Measurements from ENCODE around the gene NAV2.

NAV2 gene

DNA sequence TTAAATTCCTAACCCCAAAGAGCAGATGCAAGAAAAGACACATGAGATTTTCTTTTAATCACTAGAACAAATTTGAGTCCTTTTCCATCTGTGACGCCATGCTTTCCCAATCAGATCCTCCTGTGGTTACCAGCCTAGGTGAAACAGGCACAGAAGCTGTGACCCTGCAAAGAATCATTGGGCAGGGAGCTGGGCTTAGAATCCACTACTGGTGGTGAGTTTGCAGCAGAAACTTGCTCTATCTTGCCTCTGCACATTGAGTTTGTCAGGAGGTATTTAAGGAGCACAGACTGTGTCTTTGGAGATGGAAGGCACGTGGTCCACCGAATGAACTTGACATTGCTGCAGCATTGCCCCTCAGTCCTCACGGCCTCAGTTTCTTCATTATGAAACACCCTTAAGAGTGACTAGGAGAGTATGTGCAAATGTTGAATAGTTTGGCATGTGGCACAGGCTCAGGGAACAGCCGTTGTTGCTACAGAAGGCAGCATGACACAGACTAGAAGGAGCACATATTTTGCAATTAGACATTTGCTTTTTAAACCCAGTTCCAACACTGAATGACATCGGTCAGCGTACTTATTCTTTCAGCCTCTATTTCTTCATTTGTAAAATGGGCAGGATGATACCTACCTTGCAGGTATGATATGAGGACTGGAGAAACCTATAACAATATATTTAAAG is 320.1 kb downstream of the NAV2 start:
- no peak for DNase-seq

DNA sequence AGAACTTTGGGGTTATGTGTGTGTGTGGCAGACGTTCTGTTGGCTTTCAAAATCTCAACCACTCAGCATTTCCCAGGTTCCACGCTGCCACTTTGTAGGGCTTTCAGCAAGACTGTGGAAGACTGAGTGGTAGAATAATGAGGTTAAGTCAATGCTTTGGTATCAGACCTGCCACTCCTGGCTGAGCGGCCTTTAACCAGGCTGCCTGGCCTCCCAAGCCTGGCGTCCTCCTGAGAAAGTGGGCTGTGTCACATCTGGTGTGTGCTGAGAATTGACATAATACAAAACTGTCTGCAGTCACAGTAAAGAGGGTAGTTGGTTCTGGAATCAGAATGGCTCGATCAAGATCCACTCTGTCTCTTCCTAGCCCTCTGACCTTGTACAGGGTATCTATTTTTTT is 321.2 kb downstream of the NAV2 start:
- no peak for DNase-seq

DNA sequence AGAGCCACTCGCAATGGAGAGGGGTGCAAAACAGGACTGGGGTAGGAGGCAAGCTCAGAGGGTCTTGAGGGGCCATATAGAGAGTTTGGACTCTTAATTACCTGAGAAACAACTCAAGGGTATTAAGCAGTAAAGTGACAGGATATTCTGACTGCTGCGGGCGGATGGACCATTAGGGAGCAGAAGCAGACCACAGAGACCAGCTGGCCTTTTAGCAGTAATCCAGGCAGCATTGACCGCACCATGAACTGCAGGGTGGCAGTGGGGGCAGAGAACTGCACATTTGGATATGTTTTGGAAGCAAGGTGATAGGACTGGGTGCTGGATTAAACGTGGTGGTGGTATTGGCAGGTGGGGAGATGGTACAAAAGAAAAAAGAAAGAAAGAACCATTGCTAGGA is 322.3 kb downstream of the NAV2 start:
- DNase-seq, result no peak

DNA sequence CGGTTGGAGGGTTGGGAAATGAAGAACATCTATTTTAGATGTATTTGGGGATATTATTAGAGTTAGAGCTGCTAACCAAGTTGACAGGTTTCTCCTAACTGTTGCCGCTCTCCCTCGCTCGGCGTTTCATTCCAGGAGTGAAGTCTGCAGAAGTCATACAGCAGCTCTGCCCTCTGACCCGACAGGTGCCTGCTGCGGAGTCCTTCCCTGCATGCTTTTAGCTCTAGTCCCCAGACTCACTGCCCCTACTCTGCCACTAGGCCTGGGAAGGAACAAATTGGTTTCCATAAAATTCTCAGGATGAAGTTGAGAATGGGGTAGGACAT is 322.7 kb downstream of the NAV2 start:
- DNase-seq, result no peak

DNA sequence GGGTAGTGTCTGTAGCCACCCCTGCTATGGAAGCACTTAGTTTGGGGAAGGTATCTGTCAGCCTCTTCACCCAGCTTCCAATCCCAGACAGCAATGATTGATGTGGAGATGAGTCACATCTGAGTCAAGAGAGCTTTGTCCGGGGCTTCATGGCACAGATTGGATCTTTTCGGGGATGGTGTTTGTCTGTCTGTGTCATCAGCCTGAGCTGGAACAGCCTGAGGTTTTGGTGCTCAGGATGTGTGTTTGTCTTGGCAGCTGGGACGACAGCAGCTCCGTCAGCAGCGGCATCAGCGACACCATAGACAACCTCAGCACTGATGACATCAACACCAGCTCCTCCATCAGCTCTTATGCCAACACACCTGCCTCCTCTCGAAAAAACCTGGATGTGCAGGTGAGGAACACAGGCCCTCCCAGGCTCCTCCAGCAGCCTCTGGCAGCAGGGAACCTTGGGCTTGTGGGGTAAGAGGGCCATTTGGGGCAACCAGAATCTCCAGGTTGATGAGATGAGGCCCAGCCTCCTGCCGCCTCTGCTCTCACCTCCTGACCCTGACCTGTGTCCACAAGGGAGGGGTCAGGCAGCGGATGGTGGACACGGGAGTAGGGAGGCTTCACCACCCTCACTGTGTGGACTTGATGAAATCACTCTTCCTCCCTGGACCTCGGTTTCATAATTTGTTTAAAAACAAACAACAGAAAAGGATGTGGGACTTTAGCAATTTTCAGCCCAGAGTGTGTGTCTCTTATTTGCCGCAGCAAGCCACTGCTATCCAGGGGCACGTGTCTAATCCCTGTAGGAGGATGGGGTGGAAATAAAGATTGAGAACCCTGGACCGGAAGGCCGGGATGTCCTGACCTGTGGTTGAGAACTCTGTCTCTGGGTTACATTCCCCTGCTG is 323.3 kb downstream of the NAV2 start:
- DNase-seq, result no peak

DNA sequence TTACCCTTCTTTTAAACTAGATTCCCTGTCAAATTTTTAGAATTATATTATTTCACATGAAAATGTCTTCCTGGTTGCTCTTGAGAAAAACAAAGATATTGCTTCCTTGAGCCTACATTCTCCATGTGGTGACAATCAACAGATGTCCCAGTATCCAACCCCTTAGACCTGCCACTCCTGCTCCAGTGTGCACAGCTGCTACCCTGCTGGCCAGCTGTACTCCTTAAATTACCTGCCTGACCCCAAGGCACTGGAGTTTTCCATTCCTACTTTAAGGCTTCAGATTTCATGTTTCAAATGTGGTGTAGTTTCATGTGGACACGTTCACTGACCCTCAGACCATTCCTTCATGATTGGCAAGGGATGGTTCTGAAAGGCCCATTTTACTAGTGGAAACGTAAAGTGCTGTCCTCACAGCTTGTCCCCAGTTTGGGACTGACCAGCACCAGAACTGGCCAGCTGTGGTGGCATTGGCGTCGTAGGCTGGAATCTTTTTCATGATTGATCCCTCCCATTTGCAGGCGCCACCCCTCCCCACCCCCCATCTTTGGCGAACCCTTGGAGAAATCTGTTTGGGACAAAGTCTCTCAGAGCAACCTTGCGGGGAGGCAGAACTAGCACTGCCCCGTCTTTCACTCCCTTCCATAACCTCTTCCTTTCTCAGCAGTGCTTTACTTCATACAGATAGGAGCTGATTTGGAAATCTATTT is 324.1 kb downstream of the NAV2 start:
- DNase-seq, result no peak

DNA sequence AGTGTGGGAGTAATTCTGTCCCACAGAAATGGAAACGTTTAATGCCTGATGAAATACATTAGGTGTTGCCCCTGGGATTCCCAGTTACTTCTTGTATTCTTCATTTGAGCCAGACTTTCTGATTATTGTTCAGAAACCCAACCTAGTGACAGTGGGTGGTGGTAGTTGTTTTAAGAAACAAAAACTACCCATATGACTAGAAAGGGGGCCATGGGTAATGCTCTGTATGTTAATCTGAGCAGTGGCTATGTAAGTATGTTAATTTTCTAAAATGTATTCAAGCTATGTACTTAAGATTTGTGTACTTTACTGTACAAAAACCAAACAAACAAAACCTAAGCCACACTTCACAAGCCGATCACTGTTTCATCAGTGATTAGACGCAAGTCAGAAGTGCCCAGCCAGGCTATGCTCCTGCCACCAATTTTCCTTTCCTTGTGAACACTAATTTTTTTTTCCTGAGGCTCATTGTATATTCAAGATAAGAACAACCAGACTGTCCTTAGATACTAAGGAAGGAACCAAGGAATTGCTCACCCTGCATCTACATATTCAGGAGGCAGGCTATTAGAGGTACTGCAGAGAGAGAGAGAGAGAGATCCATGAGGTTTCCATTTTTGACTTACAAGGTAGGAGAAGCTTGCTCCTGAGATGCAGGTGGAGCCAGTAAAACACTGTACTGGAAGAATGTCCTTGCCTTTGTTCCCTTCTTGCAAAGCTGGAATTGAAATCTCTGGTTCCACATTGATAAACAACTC is 324.9 kb downstream of the NAV2 start:
- DNase-seq, result no peak

DNA sequence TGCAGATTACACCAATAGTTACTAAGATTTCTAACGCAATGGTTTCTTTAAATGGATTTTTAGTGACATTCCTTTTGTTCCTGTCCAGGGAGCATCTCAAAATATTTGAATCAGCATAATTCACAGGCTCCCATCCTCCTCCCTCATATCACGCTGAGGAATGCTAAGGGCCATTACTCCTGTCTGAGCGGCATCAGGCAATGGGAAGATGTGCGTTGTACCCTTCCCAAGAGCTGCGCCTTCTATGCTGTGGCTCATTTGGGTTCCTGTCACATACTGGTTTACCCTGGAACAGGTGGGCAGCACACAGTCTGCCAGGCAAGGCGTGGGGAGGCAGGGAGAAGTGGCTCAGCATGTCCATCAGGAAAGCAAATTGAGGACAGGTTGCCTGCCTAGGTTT is 325.8 kb downstream of the NAV2 start:
- no peak for DNase-seq

DNA sequence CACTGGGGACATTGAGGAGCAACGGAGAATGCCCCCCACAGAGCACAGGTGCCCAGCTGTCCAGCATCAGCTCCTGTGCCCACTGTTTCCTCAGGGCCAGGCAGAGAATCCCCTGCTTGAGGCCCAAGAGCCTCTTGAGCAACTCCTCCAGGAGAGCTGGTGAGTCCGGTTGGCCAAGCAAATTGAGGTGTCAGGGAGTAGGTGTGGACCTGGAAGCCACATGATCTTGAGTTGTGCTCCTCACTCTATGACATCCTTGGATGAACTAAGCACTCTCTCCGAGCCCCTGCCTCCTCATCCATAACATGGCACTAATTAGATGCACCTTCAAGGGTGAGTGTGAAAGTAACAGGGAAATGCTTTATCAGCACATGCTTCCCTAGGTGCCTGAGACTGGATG is 326.3 kb downstream of the NAV2 start:
- DNase-seq, result no peak

DNA sequence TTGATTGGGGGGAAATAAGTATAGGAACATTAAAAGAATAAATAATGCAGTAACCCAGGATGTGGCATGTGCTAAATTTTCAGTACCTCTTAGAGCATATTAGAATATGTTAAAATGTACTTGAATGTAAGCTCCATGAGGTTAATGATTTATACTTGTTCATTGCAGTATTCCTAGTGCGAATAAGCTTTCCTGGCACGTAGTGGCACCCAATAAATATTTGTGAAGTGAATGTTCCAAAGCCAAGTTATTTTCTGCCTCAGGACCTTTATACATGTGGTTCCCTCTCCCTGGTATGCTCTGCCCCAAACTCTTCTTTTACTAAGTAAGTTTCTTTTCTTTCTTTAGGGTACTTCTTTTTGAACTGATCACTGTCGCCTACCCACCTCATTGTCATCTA is 328.9 kb downstream of the NAV2 start:
- DNase-seq, result no peak

DNA sequence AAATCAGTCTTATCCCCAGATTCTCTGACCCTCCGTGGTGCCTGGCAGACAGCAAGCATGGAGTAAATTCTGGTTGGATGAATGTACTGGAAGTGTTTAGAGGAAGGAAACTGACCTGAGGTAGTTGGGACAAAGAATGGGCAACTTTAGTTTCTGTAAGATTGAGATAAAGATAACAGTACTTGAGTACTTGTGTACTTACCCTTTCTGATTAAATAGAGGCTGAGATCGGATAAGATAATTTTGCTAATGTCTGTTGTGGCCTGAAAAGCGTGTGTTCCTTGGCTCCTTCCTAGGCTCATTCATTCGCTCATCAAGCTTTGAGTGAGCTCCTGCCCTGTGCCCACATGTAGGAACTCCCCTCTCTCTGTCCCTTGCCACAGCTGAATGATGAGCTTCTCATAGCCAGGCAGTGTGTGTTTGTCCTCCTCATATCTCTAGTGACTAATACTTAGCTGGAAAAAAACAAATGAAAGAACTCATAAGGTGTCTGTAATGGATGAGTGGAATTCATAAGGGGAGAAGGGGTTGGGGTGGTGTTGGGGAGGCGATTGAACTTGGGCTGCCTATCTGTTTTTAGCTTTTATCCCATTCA is 329.5 kb downstream of the NAV2 start:
- DNase-seq, result no peak

DNA sequence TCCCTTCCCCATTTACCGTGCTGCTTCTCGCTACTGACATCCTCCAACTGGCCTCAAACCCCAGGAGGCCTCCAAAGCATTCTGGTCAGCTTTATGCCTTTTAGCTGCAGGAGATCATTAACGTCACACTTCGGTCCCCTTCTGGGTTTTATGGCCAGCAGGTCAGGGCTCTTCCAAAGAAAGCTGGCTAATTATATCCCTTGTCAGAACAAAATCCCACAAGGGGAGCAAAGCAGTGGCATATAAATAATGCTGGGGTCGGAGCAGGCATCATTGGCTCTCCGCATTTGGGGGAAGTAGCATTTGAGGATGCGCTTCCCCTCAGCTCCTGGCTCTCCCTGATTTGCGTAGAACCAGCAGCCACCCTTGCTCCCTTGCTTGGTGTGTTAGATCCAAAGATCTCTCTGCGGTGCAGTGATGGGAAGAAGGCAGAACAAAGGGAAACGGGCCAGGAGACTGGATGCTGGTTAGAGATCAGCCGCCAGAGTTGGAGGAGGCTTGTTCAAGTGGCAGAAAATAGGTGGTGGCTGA is 330.2 kb downstream of the NAV2 start:
- no peak for DNase-seq

DNA sequence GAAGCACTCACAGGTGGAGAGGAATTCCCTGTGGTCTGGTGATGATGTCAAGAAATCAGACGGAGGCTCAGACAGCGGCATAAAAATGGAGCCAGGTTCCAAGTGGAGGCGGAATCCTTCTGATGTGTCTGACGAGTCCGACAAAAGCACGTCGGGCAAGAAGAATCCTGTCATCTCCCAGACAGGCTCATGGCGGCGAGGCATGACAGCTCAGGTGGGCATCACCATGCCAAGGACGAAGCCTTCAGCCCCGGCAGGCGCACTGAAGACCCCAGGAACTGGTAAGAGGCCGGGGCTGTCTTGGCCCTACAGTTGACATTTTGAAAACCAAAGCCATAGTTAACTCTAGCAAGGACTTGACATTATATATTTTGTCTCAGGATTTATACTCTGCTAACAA is 331.4 kb downstream of the NAV2 start:
- DNase-seq, result no peak

DNA sequence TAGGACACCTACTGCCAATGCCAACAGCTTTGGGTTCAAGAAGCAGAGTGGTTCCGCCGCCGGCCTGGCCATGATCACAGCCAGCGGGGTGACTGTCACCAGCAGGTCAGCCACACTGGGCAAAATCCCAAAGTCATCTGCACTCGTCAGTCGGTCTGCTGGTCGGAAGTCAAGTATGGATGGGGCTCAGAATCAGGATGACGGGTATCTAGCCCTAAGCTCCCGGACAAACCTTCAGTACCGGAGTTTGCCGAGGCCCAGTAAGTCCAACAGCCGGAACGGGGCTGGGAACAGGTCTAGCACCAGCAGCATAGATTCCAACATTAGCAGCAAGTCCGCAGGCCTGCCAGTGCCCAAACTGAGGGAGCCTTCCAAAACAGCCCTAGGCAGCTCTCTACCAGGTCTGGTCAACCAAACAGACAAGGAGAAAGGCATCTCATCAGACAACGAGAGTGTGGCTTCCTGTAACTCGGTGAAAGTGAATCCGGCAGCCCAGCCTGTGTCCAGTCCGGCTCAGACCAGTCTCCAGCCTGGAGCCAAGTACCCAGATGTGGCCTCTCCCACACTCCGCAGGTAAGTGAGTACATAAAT is 332.6 kb downstream of the NAV2 start:
- DNase-seq, result no peak

DNA sequence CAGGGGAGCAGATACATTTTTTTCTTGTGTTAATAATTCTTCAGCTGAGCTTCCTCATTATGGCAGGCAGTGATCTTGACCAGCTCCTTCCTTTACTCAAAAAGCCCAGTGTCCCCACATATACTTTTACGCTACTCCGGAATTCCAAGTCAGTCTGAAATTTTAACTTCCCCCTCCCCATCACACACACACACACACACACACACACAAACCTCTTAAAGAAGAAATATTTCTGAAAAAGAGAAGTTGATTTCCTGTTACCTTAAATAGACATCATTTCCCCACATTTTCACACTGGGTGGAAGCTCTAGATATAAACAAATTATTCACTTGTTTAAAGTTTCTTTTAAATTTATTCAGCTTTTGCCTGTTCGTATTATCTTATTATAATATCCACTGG is 333.8 kb downstream of the NAV2 start:
- no peak for DNase-seq

DNA sequence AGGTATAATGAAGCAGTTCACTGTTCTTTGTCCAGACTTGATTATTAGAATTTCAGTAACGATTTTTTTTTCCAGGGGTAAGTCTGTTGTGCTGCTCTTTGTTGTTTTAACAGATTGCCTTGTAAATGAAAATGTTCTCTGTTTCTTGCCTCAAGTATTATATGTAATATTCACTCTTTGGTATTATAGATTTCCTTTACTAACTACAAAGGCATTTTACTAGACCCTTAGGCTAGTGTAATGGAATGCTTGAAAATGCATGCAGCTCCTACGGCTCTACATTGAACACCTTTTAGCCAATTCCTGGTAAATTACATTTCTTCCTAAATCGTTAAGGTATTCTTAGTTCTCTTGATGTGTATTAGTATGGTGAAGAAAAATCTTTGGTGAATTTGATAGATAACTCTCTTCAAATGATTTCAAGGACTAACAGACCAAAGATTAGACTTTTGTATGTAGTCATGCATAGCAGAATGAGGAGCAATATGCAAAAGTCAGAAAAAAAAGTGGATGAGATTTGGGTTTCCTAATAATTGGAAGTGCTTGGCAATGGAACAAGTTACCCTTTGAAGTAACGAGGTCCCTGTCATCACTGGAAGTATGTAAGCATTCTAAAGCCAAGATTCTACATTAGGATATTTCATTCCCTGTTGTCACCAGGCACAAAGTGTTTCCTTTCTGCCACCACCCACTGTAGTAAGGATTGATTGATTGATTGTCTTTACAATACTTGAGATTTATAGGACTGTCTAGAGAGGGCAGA is 334.6 kb downstream of the NAV2 start:
- DNase-seq, result no peak

DNA sequence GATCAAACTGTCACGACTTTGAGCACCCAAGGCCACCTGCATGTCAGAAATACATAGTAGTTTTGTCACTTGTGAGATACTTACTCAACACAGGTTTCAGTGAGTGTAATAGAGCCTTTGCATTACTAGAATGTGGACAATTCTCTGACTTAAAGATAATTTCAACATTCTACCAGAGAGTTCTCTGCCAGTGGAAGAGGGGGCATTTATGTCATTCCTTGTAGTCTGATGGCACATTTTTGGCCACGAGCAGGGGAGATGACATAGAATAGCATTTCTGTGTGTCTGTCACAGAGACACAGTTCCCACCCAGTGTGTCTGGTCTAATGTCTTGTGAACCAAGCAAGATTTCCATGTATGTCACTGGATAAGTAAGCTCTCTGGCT is 335.1 kb downstream of the NAV2 start:
- no peak for DNase-seq

DNA sequence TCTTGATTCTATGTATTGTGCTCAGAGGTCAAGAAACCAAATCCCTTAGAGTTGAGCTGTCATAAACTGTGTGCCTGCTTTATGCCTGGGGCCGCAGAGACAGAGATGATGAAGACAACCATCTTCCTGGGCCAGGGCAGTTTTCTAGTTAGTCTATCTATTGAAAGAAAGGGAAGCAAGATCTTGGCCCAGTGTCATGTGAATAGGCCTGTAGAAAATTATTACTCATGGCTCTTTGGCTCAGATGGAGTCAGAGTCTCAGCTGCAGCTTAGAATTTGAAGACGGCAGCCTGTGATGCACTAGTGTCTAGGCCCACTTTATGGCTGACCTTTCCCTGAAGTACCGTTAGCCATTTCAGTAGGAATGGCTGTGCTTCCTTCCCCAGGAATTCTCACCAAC is 335.6 kb downstream of the NAV2 start:
- DNase-seq, result no peak

DNA sequence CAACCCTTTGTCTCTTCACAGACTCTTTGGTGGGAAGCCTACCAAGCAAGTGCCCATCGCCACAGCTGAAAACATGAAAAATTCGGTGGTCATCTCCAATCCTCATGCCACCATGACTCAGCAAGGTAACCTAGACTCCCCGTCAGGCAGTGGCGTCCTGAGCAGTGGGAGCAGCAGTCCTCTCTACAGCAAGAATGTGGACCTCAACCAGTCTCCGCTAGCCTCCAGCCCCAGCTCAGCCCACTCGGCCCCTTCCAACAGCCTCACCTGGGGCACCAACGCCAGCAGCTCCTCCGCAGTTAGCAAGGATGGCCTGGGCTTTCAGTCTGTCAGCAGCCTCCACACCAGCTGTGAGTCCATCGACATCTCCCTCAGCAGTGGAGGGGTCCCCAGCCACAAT is 336.1 kb downstream of the NAV2 start:
- no peak for DNase-seq

DNA sequence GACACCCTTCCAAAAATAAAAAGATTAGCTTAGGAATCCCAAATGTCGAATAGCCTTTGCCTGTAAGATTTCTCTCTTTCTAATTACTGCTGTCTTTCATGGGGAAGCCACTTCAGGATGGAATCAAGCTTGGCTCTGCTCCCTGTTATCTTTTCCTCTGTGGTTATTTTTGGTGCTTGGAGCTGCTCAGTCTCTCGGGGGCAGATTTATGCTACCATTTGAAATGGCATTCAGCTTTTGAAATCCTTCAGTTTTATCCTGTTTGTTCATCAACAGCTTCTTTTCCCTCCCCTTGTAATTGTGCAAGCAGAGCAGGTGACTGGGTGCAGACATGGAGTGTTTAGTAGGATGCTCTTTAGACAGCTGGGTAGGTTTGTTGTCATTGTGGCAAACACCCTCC is 336.6 kb downstream of the NAV2 start:
- DNase-seq, result no peak

DNA sequence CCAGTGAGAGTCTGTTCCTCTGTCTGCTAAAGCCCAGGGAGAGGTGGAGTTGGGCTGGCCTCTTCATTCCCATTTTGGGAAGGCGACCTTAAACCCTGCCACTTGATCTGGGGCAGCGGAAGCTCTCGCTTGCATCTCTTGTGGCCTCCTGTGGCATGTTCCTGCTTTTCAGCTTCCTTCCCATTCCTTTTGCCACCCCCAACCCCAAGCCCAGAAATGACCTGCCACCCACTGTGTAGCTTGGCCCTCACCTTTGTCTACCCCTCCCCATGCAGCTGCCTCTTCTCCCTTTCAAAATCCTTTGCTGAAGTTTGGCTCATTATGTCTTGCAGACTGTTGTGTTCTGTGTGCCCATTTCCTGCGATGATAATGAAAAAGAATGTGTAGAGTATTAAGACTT is 337.4 kb downstream of the NAV2 start:
- no peak for DNase-seq

Data from activated gamma-delta T cell treated with Interleukin-2 at 50 U/mL for 16 hours (primary cell).